K562 (cell line): ENCODE results near the gene SIRT2.

Experiments used
- BRF2 ChIP-seq: IDR thresholded peaks from 3 replicates; pipeline ENCODE4 v1.6.1; 2011; ENCODE audit warnings: borderline replicate concordance, mild to moderate bottlenecking; ENCODE audit not compliant: insufficient read length, insufficient read depth
- FOS ChIP-seq: IDR thresholded peaks from 3 replicates; pipeline ENCODE4 v1.6.1; 2011; ENCODE audit not compliant: insufficient read length; ENCODE audit errors: extremely low read depth
- HCFC1 ChIP-seq: IDR thresholded peaks from 2 replicates; pipeline ENCODE4 v1.6.1; 2012; ENCODE audit warnings: low read depth, low read length, improper control_type of control experiment
- MAFK ChIP-seq: IDR thresholded peaks from 2 replicates; pipeline ENCODE4 v1.6.1; 2011; ENCODE audit warnings: low read length, improper control_type of control experiment
- MAZ ChIP-seq, 2 experiments: fragments of 450-650 bp in 1 of 2; sonication (generic) in 1 of 2; formaldehyde crosslinking; IDR thresholded peaks in 1 of 2; conservative IDR thresholded peaks in 1 of 2; 2 replicates each; pipeline versions ENCODE4 v1.4.0 to v1.5.0; 2020; ENCODE audit warnings: mild to moderate bottlenecking in 1 of 2, missing genetic modification reagents in 1 of 2
- POLR2A ChIP-seq: fragments of 450-650 bp; conservative IDR thresholded peaks from 2 replicates; pipeline ENCODE4 v1.6.1; 2016
- SRF ChIP-seq, 2 experiments: fragments of 250-450, 450-650 bp in 1 of 2; sonication (Bioruptor Pico) in 1 of 2; sonication (generic) in 1 of 2; formaldehyde crosslinking; IDR thresholded peaks; 2 replicates each; pipeline versions ENCODE4 v1.5.0 to v1.5.1; 2020 to 2022; ENCODE audit warnings: mild to moderate bottlenecking in 1 of 2, missing genetic modification reagents in 1 of 2
- ZBTB33 ChIP-seq: sonication (generic); formaldehyde crosslinking; IDR thresholded peaks from 2 replicates; pipeline ENCODE4 v1.8.1; 2023; ENCODE audit warnings: mild to moderate bottlenecking, missing genetic modification reagents
- ZFP91 ChIP-seq: sonication (generic); formaldehyde crosslinking; IDR thresholded peaks from 2 replicates; pipeline ENCODE4 v1.8.0; 2022; ENCODE audit warnings: mild to moderate bottlenecking, missing genetic modification reagents
- ZNF79 ChIP-seq: fragments of 250-450 bp; sonication (Bioruptor Pico); IDR thresholded peaks from 2 replicates; pipeline ENCODE4 v1.4.0; 2020; ENCODE audit warnings: low read depth, mild to moderate bottlenecking, moderate library complexity

DNA sequence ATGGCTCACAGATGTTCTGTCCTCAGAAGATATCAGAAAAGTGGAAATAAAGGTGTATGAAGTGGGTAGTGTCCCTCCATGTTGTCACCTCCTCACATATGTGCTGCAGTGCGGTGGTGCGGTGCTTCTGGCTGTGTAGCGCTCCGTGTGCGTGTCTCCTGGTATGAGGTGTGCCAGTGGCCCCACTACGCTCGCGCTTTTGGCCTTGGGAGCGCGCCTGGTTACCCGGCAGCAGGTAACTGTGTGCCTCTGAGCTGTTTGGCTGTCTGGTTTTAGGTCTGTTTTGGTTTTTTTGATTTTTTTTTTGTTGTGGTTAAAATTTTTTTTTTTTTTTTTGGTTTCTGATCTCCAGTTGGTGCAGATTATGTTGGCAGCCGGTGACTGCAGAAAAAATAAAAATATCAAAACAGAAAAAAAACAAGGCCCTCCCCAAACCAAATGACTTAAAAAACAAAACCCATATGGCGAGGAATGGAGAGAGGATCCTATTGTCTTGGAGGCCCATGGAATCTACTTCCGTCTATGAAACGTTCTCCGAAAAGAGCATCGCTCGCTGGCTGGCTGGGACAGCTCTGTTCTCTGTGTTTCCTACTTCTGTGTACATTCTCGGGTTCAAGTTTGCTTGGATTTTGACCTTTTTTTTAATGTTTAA lies 57.5 kb downstream of the SIRT2 start:
- TF ChIP-seq MAZ (CRISPR knock-in tag; conservative IDR thresholded peaks at IDR 0.05 in 1 of 2, IDR thresholded peaks at IDR 0.05 in 1 of 2) (no peak), ZFP91 (no peak), ZBTB33 (CRISPR knock-in tag) (peak; percentile 68; the same call in 1 of the 2 replicates), MAFK (no peak), POLR2A (no peak), FOS (no peak), SRF (CRISPR knock-in tag; IDR thresholded peaks at IDR 0.05) (no peak), ZNF79 (no peak), HCFC1 (no peak), BRF2 (no peak)
